ENCODE results near the gene FAM222B.

DNA sequence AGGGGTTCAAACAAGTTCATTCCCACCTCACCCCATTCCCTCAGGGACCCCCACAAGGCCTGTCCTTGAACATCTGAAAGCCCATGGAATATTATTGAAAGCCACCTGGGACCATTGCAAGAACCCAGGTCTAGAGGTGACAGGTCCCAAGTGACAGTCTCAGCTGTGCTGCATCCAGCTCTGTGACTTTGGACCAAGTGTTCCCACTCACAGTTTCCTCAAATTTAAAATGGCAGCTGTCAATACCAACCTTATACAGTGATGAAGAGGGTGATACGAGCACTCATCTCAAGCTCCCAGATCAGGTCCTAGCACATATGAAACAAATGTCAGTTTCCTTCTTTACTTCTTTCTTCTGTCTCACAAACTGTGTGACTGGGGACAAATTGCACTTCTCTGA lies 21.4 kb upstream of the FAM222B start:
- TF ChIP-seq EZH2phosphoT487 (IDR thresholded peaks at IDR 0.05) (no peak), EZH2 (IDR thresholded peaks at IDR 0.05) (no peak)
- TF ChIP-seq, protein P1, sequence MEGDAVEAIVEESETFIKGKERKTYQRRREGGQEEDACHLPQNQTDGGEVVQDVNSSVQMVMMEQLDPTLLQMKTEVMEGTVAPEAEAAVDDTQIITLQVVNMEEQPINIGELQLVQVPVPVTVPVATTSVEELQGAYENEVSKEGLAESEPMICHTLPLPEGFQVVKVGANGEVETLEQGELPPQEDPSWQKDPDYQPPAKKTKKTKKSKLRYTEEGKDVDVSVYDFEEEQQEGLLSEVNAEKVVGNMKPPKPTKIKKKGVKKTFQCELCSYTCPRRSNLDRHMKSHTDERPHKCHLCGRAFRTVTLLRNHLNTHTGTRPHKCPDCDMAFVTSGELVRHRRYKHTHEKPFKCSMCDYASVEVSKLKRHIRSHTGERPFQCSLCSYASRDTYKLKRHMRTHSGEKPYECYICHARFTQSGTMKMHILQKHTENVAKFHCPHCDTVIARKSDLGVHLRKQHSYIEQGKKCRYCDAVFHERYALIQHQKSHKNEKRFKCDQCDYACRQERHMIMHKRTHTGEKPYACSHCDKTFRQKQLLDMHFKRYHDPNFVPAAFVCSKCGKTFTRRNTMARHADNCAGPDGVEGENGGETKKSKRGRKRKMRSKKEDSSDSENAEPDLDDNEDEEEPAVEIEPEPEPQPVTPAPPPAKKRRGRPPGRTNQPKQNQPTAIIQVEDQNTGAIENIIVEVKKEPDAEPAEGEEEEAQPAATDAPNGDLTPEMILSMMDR (IDR thresholded peaks at IDR 0.05): no peak
